ENCODE results near the gene AFP.
"Not testable (repeated sequence)": the region's sequence is repeated elsewhere in the genome, so short reads cannot be mapped to it uniquely, and the experiment has no call there.

Gene AFP

DNA sequence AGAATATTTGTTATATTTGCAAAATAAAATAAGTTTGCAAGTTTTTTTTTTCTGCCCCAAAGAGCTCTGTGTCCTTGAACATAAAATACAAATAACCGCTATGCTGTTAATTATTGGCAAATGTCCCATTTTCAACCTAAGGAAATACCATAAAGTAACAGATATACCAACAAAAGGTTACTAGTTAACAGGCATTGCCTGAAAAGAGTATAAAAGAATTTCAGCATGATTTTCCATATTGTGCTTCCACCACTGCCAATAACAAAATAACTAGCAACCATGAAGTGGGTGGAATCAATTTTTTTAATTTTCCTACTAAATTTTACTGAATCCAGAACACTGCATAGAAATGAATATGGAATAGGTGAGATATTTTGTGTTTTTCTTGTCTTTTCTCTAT is at the start of gene AFP:
TSS of gene AFP (plus strand) at position 238 of the 400 bp plus-strand sequence. CDS start at position 280, 42 bp downstream.
- DNase-seq, result no peak

DNA sequence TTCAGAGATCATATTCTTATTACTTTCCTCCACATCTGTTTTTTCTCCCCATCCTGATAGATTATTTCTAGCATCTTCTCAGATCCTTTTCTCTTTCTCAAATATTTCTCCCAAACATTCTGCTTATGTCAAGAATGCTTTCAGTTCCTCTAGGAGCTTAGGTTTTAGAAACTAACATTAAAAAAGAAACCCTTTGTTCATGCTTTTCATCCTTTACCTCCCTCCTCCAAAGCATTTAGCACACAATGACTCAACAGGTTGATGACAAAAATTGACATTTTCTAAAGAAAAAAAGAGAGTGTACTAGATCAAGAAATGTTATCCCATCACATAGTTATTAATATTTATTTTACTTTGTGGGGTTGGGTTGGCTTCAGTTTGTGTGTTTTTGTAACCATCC is 48.5 kb upstream of the AFP start:
- no peak for DNase-seq

DNA sequence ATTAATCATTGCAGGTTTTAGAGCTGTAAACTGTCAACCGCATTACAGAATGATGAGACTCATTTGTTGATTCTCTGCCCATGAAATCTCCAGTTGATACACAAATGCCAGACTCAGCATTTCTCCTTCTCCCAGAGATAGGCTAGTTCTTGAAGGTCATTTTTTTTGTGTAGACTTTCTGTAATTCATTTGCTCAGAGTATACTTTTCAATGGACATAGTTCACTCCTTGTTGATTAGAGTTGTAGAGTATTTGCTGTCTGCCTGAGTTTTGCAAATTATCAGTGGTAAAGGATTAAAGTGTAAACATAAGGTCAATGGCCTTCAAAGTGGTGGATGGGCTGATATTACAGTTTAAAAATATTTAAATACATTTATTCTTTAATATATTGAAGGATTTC is 47.1 kb upstream of the AFP start:
- no peak for DNase-seq

DNA sequence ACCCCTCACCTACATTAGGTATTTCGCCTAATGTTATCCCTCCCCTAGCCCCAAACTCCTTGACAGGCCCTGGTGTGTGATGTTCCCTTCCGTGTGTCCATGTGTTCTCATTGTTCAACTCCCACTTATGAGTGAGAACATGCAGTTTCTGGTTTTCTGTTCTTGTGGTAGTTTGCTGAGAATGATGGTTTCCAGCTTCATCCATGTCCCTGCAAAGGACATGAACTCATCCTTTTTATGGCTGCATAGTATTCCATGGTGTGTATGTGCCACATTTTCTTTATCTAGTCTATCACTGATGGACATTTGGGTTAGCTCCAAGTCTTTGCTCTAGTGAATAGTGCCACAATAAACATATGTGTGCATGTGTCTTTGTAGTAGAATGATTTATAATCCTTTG is 46.4 kb upstream of the AFP start:
- not testable (repeated sequence) for DNase-seq

GRCh38 chr4:73391774-73392173 is 44.2 kb upstream of the AFP start:
- DNase-seq, result no peak

- DNase-seq, result no peak
Measured at GRCh38 chr4:73392936-73393335, 43.1 kb upstream of the AFP start.

DNA sequence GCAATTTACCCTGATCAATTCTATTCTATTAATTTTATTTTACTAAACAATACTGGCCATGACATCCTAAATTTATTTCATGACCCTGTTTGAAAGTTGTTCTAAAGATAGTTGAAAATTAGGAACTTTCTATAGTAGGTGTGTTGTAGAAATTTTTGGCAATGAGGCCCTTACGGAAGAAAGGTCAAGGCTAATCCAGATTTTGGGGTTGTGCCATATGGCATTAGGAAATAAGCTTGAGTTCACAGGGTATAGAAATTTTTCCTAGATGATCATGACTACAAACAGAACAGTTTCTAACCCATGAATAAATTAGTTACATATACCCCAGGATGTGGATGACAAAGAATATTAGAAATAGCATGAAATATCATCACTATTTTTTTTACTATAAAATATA is 39.7 kb upstream of the AFP start:
- no peak for DNase-seq

DNA sequence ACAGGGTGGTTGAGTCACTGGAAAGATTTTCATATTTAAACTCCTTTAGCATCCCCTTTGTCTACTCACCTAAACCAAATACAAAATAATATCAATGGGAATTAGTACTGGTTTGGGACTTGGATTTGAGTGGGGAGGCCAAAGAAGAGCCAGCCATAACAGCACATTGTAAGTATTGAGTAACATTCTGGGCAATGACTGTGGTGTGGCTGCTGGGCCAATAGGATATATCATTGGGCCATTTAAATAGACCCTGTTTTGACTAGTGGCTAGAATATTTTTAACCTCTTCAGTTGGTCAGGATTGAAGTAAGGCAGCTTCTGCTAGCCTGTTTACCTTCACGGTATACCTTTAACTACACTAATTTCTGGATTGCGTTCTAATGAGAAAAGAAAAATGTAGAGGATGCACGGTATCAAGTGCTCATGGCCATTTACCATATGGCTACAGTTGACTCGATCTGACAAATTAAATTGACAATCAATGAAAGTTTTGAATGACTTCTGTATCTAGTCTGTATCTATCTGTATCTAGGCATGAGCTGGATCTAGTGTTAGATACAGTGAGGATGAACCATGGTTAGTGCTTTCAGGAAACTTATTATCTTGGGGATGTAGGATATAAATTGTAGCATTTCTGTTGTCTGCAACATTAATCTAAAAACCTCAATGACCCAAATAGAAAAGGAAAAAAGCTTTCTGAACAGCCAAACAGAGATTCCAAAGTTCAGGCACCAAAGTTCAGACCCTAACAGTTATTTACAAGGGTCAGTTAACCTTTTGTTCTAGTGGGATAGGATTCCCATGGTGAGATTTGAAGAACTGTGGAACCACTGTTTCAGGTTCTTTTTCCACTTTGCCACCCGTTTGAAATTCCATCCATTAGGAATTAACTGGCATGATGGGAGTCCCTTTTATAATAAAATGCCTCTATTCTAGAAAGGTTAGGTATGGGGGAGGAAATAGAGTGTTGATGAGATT is 38.7 kb upstream of the AFP start:
- DNase-seq, result no peak

DNA sequence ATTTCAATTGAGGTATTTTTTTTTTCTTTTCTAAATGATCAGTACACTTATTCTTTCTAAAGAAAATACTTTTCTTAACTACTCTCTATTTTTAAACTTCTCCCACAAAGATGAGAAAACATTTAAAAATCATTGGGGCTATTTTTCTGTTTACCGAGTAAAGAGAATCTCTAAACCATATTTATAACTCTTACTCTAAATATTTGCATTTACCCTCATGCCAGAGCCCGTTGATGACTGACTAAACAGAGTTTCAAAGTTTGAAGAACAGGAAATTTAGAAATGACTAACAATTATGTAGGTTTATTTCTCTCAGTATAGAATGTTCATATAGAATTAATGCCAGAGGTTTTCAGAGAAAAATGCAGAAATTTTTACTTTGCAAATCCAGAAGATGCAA is 34.6 kb upstream of the AFP start:
- no peak for DNase-seq

GRCh38 chr4:73404042-73404441 is 32.0 kb upstream of the AFP start, which contains the start of gene ALB:
TSS of gene ALB (plus strand) at chr4:73404287. CDS start at chr4:73404328, 41 bp downstream.
- DNase-seq, result no peak

GRCh38 chr4:73404457-73404856 is 31.6 kb upstream of the AFP start:
- DNase-seq, result no peak

- no peak for DNase-seq
Measured at GRCh38 chr4:73405138-73405537, 30.9 kb upstream of the AFP start.

DNA sequence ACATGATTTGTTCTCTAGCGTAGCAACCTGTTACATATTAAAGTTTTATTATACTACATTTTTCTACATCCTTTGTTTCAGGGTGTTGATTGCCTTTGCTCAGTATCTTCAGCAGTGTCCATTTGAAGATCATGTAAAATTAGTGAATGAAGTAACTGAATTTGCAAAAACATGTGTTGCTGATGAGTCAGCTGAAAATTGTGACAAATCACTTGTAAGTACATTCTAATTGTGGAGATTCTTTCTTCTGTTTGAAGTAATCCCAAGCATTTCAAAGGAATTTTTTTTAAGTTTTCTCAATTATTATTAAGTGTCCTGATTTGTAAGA is 29.5 kb upstream of the AFP start:
- no peak for DNase-seq

GRCh38 chr4:73407227-73407673 is 28.8 kb upstream of the AFP start:
- DNase-seq, result no peak

DNA sequence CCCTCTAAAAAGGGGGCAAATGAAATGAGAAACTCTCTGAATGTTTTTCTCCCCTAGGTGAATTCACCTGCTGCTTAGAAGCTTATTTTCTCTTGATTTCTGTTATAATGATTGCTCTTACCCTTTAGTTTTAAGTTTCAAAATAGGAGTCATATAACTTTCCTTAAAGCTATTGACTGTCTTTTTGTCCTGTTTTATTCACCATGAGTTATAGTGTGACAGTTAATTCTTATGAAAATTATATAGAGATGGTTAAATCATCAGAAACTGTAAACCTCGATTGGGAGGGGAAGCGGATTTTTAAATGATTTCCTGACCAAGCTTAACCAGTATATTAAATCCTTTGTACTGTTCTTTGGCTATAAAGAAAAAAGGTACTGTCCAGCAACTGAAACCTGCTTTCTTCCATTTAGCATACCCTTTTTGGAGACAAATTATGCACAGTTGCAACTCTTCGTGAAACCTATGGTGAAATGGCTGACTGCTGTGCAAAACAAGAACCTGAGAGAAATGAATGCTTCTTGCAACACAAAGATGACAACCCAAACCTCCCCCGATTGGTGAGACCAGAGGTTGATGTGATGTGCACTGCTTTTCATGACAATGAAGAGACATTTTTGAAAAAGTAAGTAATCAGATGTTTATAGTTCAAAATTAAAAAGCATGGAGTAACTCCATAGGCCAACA is 27.7 kb upstream of the AFP start:
- no peak for DNase-seq

DNA sequence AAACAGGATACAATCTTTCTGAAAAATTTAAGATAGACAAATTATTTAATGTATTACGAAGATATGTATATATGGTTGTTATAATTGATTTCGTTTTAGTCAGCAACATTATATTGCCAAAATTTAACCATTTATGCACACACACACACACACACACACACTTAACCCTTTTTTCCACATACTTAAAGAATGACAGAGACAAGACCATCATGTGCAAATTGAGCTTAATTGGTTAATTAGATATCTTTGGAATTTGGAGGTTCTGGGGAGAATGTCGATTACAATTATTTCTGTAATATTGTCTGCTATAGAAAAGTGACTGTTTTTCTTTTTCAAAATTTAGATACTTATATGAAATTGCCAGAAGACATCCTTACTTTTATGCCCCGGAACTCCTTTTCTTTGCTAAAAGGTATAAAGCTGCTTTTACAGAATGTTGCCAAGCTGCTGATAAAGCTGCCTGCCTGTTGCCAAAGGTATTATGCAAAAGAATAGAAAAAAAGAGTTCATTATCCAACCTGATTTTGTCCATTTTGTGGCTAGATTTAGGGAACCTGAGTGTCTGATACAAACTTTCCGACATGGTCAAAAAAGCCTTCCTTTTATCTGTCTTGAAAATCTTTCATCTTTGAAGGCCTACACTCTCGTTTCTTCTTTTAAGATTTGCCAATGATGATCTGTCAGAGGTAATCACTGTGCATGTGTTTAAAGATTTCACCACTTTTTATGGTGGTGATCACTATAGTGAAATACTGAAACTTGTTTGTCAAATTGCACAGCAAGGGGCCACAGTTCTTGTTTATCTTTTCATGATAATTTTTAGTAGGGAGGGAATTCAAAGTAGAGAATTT is 26.8 kb upstream of the AFP start:
- DNase-seq, result no peak

DNA sequence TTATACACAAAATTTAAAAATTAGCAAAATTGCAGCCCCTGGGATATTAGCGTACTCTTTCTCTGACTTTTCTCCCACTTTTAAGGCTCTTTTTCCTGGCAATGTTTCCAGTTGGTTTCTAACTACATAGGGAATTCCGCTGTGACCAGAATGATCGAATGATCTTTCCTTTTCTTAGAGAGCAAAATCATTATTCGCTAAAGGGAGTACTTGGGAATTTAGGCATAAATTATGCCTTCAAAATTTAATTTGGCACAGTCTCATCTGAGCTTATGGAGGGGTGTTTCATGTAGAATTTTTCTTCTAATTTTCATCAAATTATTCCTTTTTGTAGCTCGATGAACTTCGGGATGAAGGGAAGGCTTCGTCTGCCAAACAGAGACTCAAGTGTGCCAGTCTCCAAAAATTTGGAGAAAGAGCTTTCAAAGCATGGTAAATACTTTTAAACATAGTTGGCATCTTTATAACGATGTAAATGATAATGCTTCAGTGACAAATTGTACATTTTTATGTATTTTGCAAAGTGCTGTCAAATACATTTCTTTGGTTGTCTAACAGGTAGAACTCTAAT is 26.0 kb upstream of the AFP start:
- no peak for DNase-seq

- no peak for DNase-seq
Measured at GRCh38 chr4:73410916-73411730, 24.9 kb upstream of the AFP start.

DNA sequence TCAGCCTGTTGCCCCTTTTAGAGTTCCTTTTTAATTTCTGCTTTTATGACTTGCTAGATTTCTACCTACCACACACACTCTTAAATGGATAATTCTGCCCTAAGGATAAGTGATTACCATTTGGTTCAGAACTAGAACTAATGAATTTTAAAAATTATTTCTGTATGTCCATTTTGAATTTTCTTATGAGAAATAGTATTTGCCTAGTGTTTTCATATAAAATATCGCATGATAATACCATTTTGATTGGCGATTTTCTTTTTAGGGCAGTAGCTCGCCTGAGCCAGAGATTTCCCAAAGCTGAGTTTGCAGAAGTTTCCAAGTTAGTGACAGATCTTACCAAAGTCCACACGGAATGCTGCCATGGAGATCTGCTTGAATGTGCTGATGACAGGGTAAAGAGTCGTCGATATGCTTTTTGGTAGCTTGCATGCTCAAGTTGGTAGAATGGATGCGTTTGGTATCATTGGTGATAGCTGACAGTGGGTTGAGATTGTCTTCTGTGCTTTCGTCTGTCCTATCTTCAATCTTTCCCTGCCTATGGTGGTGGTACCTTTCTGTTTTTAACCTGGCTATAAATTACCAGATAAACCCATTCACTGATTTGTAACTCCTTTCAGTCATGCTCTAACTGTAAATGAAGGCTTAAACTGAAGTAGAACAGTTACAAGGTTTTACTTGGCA is 24.1 kb upstream of the AFP start:
- no peak for DNase-seq

GRCh38 chr4:73413294-73413755 is 22.7 kb upstream of the AFP start:
- no peak for DNase-seq

DNA sequence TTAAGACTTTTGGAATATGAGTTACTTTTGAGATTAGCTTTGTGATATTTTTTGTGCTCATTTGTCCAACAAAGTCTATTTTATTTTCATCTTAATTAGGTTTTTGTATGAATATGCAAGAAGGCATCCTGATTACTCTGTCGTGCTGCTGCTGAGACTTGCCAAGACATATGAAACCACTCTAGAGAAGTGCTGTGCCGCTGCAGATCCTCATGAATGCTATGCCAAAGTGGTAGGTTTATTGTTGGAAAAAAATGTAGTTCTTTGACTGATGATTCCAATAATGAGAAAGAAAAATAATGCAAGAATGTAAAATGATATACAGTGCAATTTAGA is 21.1 kb upstream of the AFP start:
- DNase-seq, result no peak

Measured in stimulated activated CD4-positive, alpha-beta T cell treated with anti-CD3 and anti-CD28 coated beads, Interleukin-15, amount 100 ng/mL, for 24 hours (primary cell).